ENCODE measurements around the gene AFF3.

AFF3 gene

GRCh38 chr2:99821984-99822383, 320.4 kb downstream of the AFF3 start:
- POLR2A ChIA-PET (ENCODE audit: low non-redundant PET), result no interaction called here
- no peak overlapping the region for H3K27ac ChIP-seq
- no peak for DNase-seq (ENCODE audit: low spot score)
- CTCF ChIA-PET, result no interaction called here
- TF ChIP-seq CTCF (conservative IDR thresholded peaks at IDR 0.05; ENCODE audit: low read depth), result no peak

- TF ChIP-seq CTCF (conservative IDR thresholded peaks at IDR 0.05; ENCODE audit: low read depth), result no peak
- no peak for DNase-seq (ENCODE audit: low spot score)
- H3K27ac ChIP-seq, result no peak overlapping the region
- ChIA-PET CTCF (no interaction called here), POLR2A (ENCODE audit: low non-redundant PET) (no interaction called here)
Measured at GRCh38 chr2:99821572-99821971, 320.8 kb downstream of the AFF3 start.

GRCh38 chr2:99821039-99821438, 321.4 kb downstream of the AFF3 start:
- ChIA-PET POLR2A (ENCODE audit: low non-redundant PET) (no interaction called here), CTCF (no interaction called here)
- H3K27ac ChIP-seq, result no peak overlapping the region
- no peak for TF ChIP-seq CTCF (conservative IDR thresholded peaks at IDR 0.05; ENCODE audit: low read depth)
- no peak for DNase-seq (ENCODE audit: low spot score)

GRCh38 chr2:99819766-99820165, 322.6 kb downstream of the AFF3 start:
- DNase-seq (ENCODE audit: low spot score), result no peak
- no peak overlapping the region for H3K27ac ChIP-seq
- CTCF ChIA-PET, result interaction anchor here (0.6 to 1.8 kb wide), 7 partner anchors 251 to 1569 kb away, joined by 3 to 13 read pairs (median 5); no protein-coding TSS in a partner anchor
- POLR2A ChIA-PET (ENCODE audit: low non-redundant PET), result no interaction called here
- no peak for TF ChIP-seq CTCF (conservative IDR thresholded peaks at IDR 0.05; ENCODE audit: low read depth)

GRCh38 chr2:99818842-99819241, 323.5 kb downstream of the AFF3 start:
- no peak overlapping the region for H3K27ac ChIP-seq
- POLR2A ChIA-PET (ENCODE audit: low non-redundant PET), result no interaction called here
- DNase-seq (ENCODE audit: low spot score), result peak; percentile 52
- CTCF ChIA-PET, result interaction anchor here (0.5 to 1.8 kb wide), 16 partner anchors 29 to 939 kb away, joined by 3 to 13 read pairs (median 4); no protein-coding TSS in a partner anchor
- TF ChIP-seq CTCF (conservative IDR thresholded peaks at IDR 0.05; ENCODE audit: low read depth), result no peak

GRCh38 chr2:99816908-99817307, 325.5 kb downstream of the AFF3 start:
- ChIA-PET CTCF (no interaction called here), POLR2A (ENCODE audit: low non-redundant PET) (no interaction called here)

More at GRCh38 chr2:99816908-99817307, 325.5 kb downstream of the AFF3 start:
- no peak for DNase-seq (ENCODE audit: low spot score)
- TF ChIP-seq CTCF (conservative IDR thresholded peaks at IDR 0.05; ENCODE audit: low read depth), result no peak
- no peak overlapping the region for H3K27ac ChIP-seq
